Upper lobe of left lung (tissue), 6 donors: ENCODE results near the gene CYB561D1. TPM values are rescaled to one million over a fixed set of nuclear protein-coding genes. Genes with fewer than 3 reads are reported as not detected.

Experiments used
- ATAC-seq, 2 donors: fragments of 200-7000 bp; cut with Tn5 transposase; one replicate each; pipeline ENCODE4 v1.9.1; 2022; ENCODE audit warnings: mild to moderate bottlenecking in 2 of 2, moderate library complexity in 2 of 2; ENCODE audit not compliant: low FRiP score in 2 of 2
- DNase-seq, 2 donors: peaks; one replicate each; pipeline ENCODE4 v3.0.0-alpha.2; 2019 to 2020
- H3K27ac ChIP-seq, 4 donors: fragments of 200-600 bp; sonication (generic); one replicate each; pipeline ENCODE4 v1.5.1; 2016 to 2019
- H3K27me3 ChIP-seq, 4 donors: fragments of 200-600 bp; sonication (generic); one replicate each; pipeline ENCODE4 v1.5.1; 2017 to 2019
- H3K36me3 ChIP-seq, 4 donors: fragments of 200-600 bp; sonication (generic); one replicate each; pipeline ENCODE4 v1.5.1; 2016 to 2019
- H3K4me1 ChIP-seq, 4 donors: fragments of 200-600 bp; sonication (generic); one replicate each; pipeline ENCODE4 v1.5.1; 2018 to 2019
- H3K4me3 ChIP-seq, 4 donors: fragments of 200-600 bp; sonication (generic); one replicate each; pipeline ENCODE4 v1.5.1; 2017 to 2019; ENCODE audit warnings: mild to moderate bottlenecking in 2 of 4, moderate library complexity in 1 of 4
- H3K9me3 ChIP-seq, 4 donors: fragments of 200-600 bp; sonication (generic); one replicate each; pipeline ENCODE4 v1.5.1; 2018 to 2019
- EP300 ChIP-seq, 4 donors: sonication (generic); formaldehyde crosslinking; IDR thresholded peaks; one replicate each; pipeline ENCODE4 v1.5.1; 2017; ENCODE audit warnings: antibody characterized with exemption in 4 of 4, control low read depth in 2 of 4
- POLR2A ChIP-seq, 4 donors: fragments of 450-650 bp; IDR thresholded peaks; one replicate each; pipeline ENCODE4 v1.5.1; 2016 to 2017; ENCODE audit warnings: antibody characterized with exemption in 4 of 4, mild to moderate bottlenecking in 2 of 4
- POLR2AphosphoS5 ChIP-seq, 2 donors: sonication (generic); formaldehyde crosslinking; IDR thresholded peaks; one replicate each; pipeline ENCODE4 v1.5.1; 2017; ENCODE audit warnings: antibody characterized with exemption in 2 of 2
- WGBS, 2 donors: methylation state at CpG; one replicate each; pipeline ENCODE4 v1.1.5; 2017 to 2018; 5-methylcytosine and 5-hydroxymethylcytosine counted together
- total RNA-seq, 6 donors: library from RNA; depleted of rRNA in 4 of 6; stranded (reverse); fragments of >200 nt in 4 of 6; gene quantifications; one replicate each; pipeline versions ENCODE4 v1.1.0 to v1.2.1, GENCODE V29; 2016 to 2021
- TF ChIP-seq, protein P1 (sequence below), 6 experiments: fragments of 450-650 bp in 4 of 6; fragments of 200-600 bp in 2 of 6; sonication (generic) in 2 of 6; IDR thresholded peaks; one replicate each; pipeline ENCODE4 v1.5.1; 2016 to 2019; ENCODE audit warnings: antibody characterized with exemption in 6 of 6
- donor health status: DM: no; HTN: no; CAD: no; lungs with moderate emphysema.
- donor health status: DM: no; HTN: yes; CAD: no; lungs with severe emphysema.

The CYB561D1 gene
- total RNA-seq, 6 donors from 2014 or later, result 4.2 to 16.4 (median 9.9) TPM

DNA sequence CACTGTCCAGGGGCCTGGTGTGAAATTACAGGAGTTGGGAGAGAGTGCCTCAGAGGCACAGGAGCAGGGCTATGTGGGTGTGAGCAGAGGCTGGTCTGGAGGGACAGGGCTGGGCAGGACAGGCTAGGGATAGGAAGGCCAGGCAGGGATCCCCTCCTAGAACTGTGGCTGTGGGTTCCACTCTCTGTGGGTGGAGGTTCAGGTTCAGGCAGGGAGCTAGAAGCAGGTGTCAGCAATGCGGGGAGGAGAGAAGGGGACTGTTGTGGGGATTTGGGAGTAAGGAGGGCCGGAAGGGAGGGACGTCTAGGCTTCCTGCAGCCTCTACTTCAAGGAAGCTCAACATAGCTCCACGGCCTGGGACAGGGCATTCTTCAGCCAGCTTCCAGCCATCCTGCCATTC, 37.5 kb downstream of the CYB561D1 start:
- WGBS, 2 donors, result 78 to 87% methylated on average over 4 of the region's 4 CpGs
- H3K36me3 ChIP-seq, result no peaks in the 10 kb centered on the region
- TF ChIP-seq POLR2A (IDR thresholded peaks at IDR 0.05), result no peak
- TF ChIP-seq EP300 (IDR thresholded peaks at IDR 0.05), result no peak
- TF ChIP-seq, protein P1, sequence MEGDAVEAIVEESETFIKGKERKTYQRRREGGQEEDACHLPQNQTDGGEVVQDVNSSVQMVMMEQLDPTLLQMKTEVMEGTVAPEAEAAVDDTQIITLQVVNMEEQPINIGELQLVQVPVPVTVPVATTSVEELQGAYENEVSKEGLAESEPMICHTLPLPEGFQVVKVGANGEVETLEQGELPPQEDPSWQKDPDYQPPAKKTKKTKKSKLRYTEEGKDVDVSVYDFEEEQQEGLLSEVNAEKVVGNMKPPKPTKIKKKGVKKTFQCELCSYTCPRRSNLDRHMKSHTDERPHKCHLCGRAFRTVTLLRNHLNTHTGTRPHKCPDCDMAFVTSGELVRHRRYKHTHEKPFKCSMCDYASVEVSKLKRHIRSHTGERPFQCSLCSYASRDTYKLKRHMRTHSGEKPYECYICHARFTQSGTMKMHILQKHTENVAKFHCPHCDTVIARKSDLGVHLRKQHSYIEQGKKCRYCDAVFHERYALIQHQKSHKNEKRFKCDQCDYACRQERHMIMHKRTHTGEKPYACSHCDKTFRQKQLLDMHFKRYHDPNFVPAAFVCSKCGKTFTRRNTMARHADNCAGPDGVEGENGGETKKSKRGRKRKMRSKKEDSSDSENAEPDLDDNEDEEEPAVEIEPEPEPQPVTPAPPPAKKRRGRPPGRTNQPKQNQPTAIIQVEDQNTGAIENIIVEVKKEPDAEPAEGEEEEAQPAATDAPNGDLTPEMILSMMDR (IDR thresholded peaks at IDR 0.05), result no peak
- no peak for TF ChIP-seq POLR2AphosphoS5 (IDR thresholded peaks at IDR 0.05)
- ATAC-seq (no peak), DNase-seq (no peak)
- no peaks in the 10 kb centered on the region for H3K27me3 ChIP-seq
- no peak overlapping the region for H3K27ac ChIP-seq
- H3K9me3 ChIP-seq, result no peaks in the 10 kb centered on the region
- H3K4me1 ChIP-seq, result peaks cover 6 to 13% (median 8%) of the 10 kb centered on the region in 4 donors
- no peak overlapping the region for H3K4me3 ChIP-seq

DNA sequence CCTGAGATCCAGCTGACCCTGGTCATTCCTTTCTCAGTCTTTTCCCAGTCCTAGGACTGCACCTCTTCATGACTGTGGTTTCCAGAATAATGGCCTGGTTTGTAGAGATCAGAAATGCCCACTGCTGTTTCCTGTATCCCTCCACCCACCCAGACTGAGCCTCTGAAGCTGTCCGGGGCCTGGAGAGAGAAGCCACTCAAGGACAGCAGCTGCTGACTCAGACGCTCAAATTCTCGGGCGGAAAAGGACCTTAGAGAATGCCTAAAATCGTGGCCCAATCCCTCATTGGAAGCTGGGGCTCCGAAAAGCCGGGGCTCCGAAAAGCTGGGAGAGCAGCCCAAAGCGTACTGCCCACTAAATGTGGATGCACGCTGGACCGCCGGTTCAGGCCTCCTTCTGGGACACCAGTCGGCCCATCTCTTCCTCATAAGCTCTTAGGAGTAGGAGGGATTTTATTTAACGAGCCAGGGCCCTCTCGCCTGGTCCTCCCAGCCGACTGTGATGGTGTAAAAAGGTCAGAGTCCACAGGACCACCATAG, 38.0 kb downstream of the CYB561D1 start:
- H3K4me3 ChIP-seq, result peak overlapping the region in 1 of 4 donors; percentile 7
- no peaks in the 10 kb centered on the region for H3K27me3 ChIP-seq
- H3K36me3 ChIP-seq, result no peaks in the 10 kb centered on the region
- ATAC-seq, result no peak
- DNase-seq, result no peak
- TF ChIP-seq, protein P1 (IDR thresholded peaks at IDR 0.05), result no peak
- TF ChIP-seq EP300 (IDR thresholded peaks at IDR 0.05), result no peak
- TF ChIP-seq POLR2AphosphoS5 (IDR thresholded peaks at IDR 0.05), result no peak
- no peak for TF ChIP-seq POLR2A (IDR thresholded peaks at IDR 0.05)
- peaks cover 6 to 13% (median 8%) of the 10 kb centered on the region in 4 donors for H3K4me1 ChIP-seq
- 58 to 64% methylated on average over 15 to 16 of the region's 16 CpGs for WGBS, 2 donors
- no peaks in the 10 kb centered on the region for H3K9me3 ChIP-seq
- peak overlapping the region in 1 of 4 donors; percentile 35 for H3K27ac ChIP-seq

DNA sequence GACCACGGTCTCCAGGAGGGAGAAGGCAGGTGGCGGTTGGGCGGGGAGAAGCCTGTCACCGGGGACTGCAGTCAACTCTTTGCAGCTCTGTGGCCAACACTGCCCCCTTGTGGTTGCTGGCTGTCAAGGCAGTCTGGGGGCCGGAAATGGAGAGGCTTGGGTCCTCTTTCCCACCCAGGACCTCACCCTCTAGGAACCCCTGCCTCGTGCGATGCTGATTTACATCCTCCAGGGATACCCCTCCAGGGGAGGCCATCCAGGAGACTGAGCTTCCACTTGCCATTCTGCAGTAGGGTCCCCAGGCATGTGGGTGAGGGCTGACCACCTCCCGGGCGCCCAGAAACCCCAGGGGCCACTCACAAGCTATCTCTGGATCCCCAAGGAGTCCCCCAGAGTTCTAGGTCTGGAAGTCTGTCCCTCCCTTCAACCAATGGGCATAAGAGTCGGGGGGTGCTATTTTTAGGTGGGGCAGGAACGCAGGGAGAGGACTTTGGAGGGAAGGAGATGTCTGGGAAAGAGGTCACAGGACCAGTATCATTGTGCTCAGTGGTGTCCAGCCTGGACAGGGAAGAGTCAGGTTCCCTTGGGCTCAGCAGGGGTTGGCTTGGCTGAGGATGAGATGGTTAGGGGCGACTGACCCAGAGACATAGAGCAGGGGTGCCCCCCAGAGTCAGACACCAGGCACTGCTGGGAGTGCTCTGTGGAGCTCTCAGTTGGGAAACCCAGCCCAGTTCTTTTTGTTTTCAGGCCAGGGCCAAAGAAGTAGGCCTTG, 38.7 kb downstream of the CYB561D1 start:
- ATAC-seq, result peak; percentile 90 to 95
- H3K9me3 ChIP-seq, result no peaks in the 10 kb centered on the region
- peak in 1 of 2 donors; percentile 88 for DNase-seq
- H3K27me3 ChIP-seq, result no peaks in the 10 kb centered on the region
- H3K36me3 ChIP-seq, result no peaks in the 10 kb centered on the region
- peak overlapping the region in 3 of 4 donors; percentile 2 to 22 (median 7) for H3K4me3 ChIP-seq
- 20 to 28% methylated on average over 3 to 12 of the region's 12 CpGs for WGBS, 2 donors
- H3K27ac ChIP-seq, result peak overlapping the region in 3 of 4 donors; percentile 2 to 37 (median 35)
- peaks cover 6 to 13% (median 8%) of the 10 kb centered on the region in 4 donors for H3K4me1 ChIP-seq
- TF ChIP-seq, protein P1 (IDR thresholded peaks at IDR 0.05), result peak; percentile 95 to 98 (median 98)
- no peak for TF ChIP-seq POLR2AphosphoS5 (IDR thresholded peaks at IDR 0.05)

DNA sequence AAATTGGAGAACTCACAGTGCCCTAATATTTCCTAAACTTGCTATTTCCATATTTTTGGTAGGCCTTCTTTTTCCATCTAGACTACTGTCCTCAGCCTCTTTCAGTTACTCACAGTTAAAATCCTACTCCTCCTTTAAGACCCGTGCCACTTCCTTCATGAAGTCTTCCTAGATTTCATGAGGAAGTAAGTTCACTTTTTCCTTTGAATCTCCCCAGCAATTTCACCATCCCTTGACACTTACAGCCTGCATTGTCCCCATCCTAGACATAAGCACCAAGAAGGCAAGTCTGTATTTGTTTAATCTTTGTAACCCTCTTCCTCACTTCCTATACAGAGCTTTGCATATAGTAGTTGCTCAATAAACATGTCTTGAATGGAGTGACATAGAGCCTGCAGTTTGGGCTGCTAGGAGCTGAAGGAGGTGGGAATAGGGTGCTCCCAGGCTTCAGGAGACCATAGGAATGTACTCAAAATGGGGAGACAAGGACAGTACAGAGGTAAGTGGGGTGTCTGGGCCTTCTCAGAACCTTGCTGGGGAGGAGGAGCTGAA, 40.5 kb downstream of the CYB561D1 start:
- TF ChIP-seq POLR2A (IDR thresholded peaks at IDR 0.05), result no peak
- TF ChIP-seq, protein P1 (IDR thresholded peaks at IDR 0.05), result no peak
- TF ChIP-seq EP300 (IDR thresholded peaks at IDR 0.05), result no peak
- no peak for TF ChIP-seq POLR2AphosphoS5 (IDR thresholded peaks at IDR 0.05)
- DNase-seq (no peak), ATAC-seq (no peak)
- Histone ChIP-seq H3K4me1 (peaks cover 6 to 13% (median 8%) of the 10 kb centered on the region in 4 donors), H3K27me3 (no peaks in the 10 kb centered on the region), H3K27ac (no peak overlapping the region), H3K9me3 (no peaks in the 10 kb centered on the region), H3K4me3 (no peak overlapping the region), H3K36me3 (no peaks in the 10 kb centered on the region)
- 73% methylated on average over 1 of the region's 1 CpG for WGBS, 2 donors
